GM23338 (cell line): Measurements from ENCODE around the gene HSPA1B. TPM values are rescaled to one million over a fixed set of nuclear protein-coding genes. Genes with fewer than 3 reads are reported as not detected.

ENCODE experiments used
- ATAC-seq: fragments of 200-7000 bp; cut with Tn5 transposase; 3 replicates; pipeline ENCODE4 v1.9.1; 2020
- DNase-seq: peaks from one replicate; pipeline ENCODE4 v3.0.0-alpha.2; 2015; ENCODE audit warnings: low spot score
- H2AFZ ChIP-seq: fragments of 200-600 bp; sonication (generic); 2 replicates; pipeline ENCODE4 v1.8.0; 2016; ENCODE audit warnings: antibody characterized with exemption, mild to moderate bottlenecking, moderate library complexity
- H3F3A ChIP-seq: fragments of 200-600 bp; sonication (generic); replicated peaks from 2 replicates; pipeline ENCODE4 v1.8.0; 2017; ENCODE audit warnings: antibody characterized with exemption, mixed run types, low read depth
- H3K27ac ChIP-seq: fragments of 200-600 bp; sonication (generic); 2 replicates; pipeline ENCODE4 v1.6.1; 2016; ENCODE audit warnings: low read depth
- H3K27me3 ChIP-seq: fragments of 200-600 bp; sonication (generic); 2 replicates; pipeline ENCODE4 v1.8.0; 2016; ENCODE audit warnings: mild to moderate bottlenecking, mixed run types, moderate library complexity; ENCODE audit not compliant: insufficient read depth
- H3K36me3 ChIP-seq: fragments of 200-600 bp; sonication (generic); 2 replicates; pipeline ENCODE4 v1.8.0; 2016; ENCODE audit warnings: mild to moderate bottlenecking; ENCODE audit not compliant: insufficient read depth
- H3K4me1 ChIP-seq: fragments of 200-600 bp; sonication (generic); 2 replicates; pipeline ENCODE4 v1.8.0; 2016; ENCODE audit warnings: mild to moderate bottlenecking, moderate library complexity; ENCODE audit not compliant: insufficient read depth
- H3K4me2 ChIP-seq: fragments of 200-600 bp; sonication (generic); 2 replicates; pipeline ENCODE4 v1.7.1; 2017; ENCODE audit warnings: mixed run types
- H3K4me3 ChIP-seq: fragments of 200-600 bp; sonication (generic); 2 replicates; pipeline ENCODE4 v1.6.1; 2016; ENCODE audit warnings: mixed run types
- H3K79me2 ChIP-seq: fragments of 200-600 bp; sonication (generic); replicated peaks from 2 replicates; pipeline ENCODE4 v1.8.0; 2017; ENCODE audit warnings: mild to moderate bottlenecking; ENCODE audit not compliant: insufficient read depth
- H3K9me2 ChIP-seq: fragments of 200-600 bp; sonication (generic); 2 replicates; pipeline ENCODE4 v1.8.0; 2017; ENCODE audit not compliant: insufficient read depth
- H4K20me1 ChIP-seq: fragments of 200-600 bp; sonication (generic); replicated peaks from 2 replicates; pipeline ENCODE4 v1.8.0; 2017; ENCODE audit warnings: mild to moderate bottlenecking; ENCODE audit not compliant: insufficient read depth
- H3K27ac Mint-ChIP-seq: 2 replicates; pipeline ENCODE4 v1.8.0; 2020; ENCODE audit warnings: inconsistent platforms, mild to moderate bottlenecking, moderate library complexity, mixed read lengths
- H3K27me3 Mint-ChIP-seq: 3 replicates; pipeline ENCODE4 v1.8.0; 2022; ENCODE audit warnings: low read depth, mild to moderate bottlenecking, moderate library complexity, mixed read lengths, inconsistent platforms; ENCODE audit not compliant: insufficient read depth, poor library complexity
- H3K36me3 Mint-ChIP-seq: 3 replicates; pipeline ENCODE4 v1.8.0; 2021; ENCODE audit warnings: low read depth, mild to moderate bottlenecking, inconsistent platforms, moderate library complexity, mixed read lengths
- H3K4me1 Mint-ChIP-seq: 3 replicates; pipeline ENCODE4 v1.8.0; 2020; ENCODE audit warnings: mild to moderate bottlenecking, inconsistent platforms, mixed read lengths
- H3K4me3 Mint-ChIP-seq: 3 replicates; pipeline ENCODE4 v1.8.0; 2021; ENCODE audit warnings: moderate library complexity, mild to moderate bottlenecking, inconsistent platforms, mixed read lengths
- H3K9me3 Mint-ChIP-seq: 3 replicates; pipeline ENCODE4 v1.8.0; 2020; ENCODE audit warnings: moderate library complexity, mild to moderate bottlenecking, inconsistent platforms, mixed read lengths
- CREB1 ChIP-seq: fragments of 250-450 bp; sonication (Bioruptor Pico); IDR thresholded peaks from 2 replicates; pipeline ENCODE4 v1.5.0; 2020; ENCODE audit warnings: low read depth, mild to moderate bottlenecking, moderate library complexity
- CTCF ChIP-seq, 2 experiments: fragments of 200-600 bp in 1 of 2; sonication (generic) in 1 of 2; conservative IDR thresholded peaks; 2 replicates each; pipeline versions ENCODE4 v1.5.1 to v1.6.1; 2016 to 2017; ENCODE audit warnings: antibody characterized with exemption in 2 of 2, low read depth in 2 of 2, mild to moderate bottlenecking in 2 of 2, moderate library complexity in 1 of 2
- EZH2 ChIP-seq: fragments of 200-600 bp; sonication (generic); IDR thresholded peaks from one replicate; pipeline ENCODE4 v1.8.0; 2017; ENCODE audit warnings: antibody characterized with exemption, mild to moderate bottlenecking, low read depth; ENCODE audit not compliant: unreplicated experiment
- EZH2phosphoT487 ChIP-seq: fragments of 200-600 bp; sonication (generic); IDR thresholded peaks from one replicate; pipeline ENCODE4 v1.8.1; 2018; ENCODE audit warnings: antibody characterized with exemption; ENCODE audit not compliant: unreplicated experiment
- JUNB ChIP-seq: IDR thresholded peaks from one replicate; pipeline ENCODE4 v1.6.1; 2016; ENCODE audit warnings: antibody characterized with exemption; ENCODE audit not compliant: unreplicated experiment
- NANOG ChIP-seq: IDR thresholded peaks from 2 replicates; pipeline ENCODE4 v1.6.1; 2016; ENCODE audit warnings: antibody characterized with exemption, borderline replicate concordance
- POLR2AphosphoS5 ChIP-seq: IDR thresholded peaks from 2 replicates; pipeline ENCODE4 v1.6.1; 2016; ENCODE audit warnings: antibody characterized with exemption, low read depth
- REST ChIP-seq: IDR thresholded peaks from one replicate; pipeline ENCODE4 v1.6.1; 2018; ENCODE audit warnings: antibody characterized with exemption; ENCODE audit not compliant: unreplicated experiment
- STAT1 ChIP-seq: IDR thresholded peaks from one replicate; pipeline ENCODE4 v1.6.1; 2016; ENCODE audit warnings: antibody characterized with exemption; ENCODE audit not compliant: unreplicated experiment
- ZNF114 ChIP-seq: fragments of 250-450 bp; sonication (Bioruptor Pico); IDR thresholded peaks from 2 replicates; pipeline ENCODE4 v1.5.0; 2020; ENCODE audit warnings: mild to moderate bottlenecking, moderate library complexity
- ZNF331 ChIP-seq: fragments of 250-450 bp; sonication (Bioruptor Pico); IDR thresholded peaks from 2 replicates; pipeline ENCODE4 v1.5.0; 2020; ENCODE audit warnings: low read depth, mild to moderate bottlenecking, moderate library complexity
- ZNF462 ChIP-seq: fragments of 250-450 bp; sonication (Bioruptor Pico); IDR thresholded peaks from 2 replicates; pipeline ENCODE4 v1.5.0; 2020; ENCODE audit warnings: mild to moderate bottlenecking, moderate library complexity
- long read RNA-seq: library from polyadenylated mRNA; unstranded; transcript quantifications from one replicate; pipeline ENCODE4 v2.0.0, GENCODE V29; 2020; ENCODE audit not compliant: unreplicated experiment
- polyA plus RNA-seq: library from polyadenylated mRNA; unstranded; fragments of >200 nt; fragmentation: Nextera tagmentation; extraction: Ambion mirVana; gene quantifications from 2 replicates; pipeline ENCODE4 v1.2.1, GENCODE V29; 2016
- total RNA-seq: library from RNA; depleted of rRNA; stranded (reverse); fragments of >200 nt; shearing (Covaris generic); gene quantifications from 2 replicates; pipeline ENCODE4 v1.2.3, GENCODE V29; 2014; rRNA removed
- TF ChIP-seq, protein P1 (sequence below): IDR thresholded peaks from 2 replicates; pipeline ENCODE4 v1.6.1; 2016; ENCODE audit warnings: antibody characterized with exemption

Gene HSPA1B
- total RNA-seq (102 and 113 TPM in 2 replicates), polyA plus RNA-seq (25.9 and 31.7 TPM in 2 replicates)
- long read RNA-seq: 0 reads

GRCh38 chr6:31827286-31828079 lies at the start of gene HSPA1B:
TSS of gene HSPA1B (plus strand) at chr6:31827738. CDS start at chr6:31827951, 213 bp downstream.
- Mint-ChIP-seq H3K4me1 (peaks cover 40% of the 10 kb centered on the region), H3K27ac (peak within 1 kb of the TSS; percentile 98), H3K4me3 (peak within 1 kb of the TSS; percentile 80), H3K27me3 (peaks cover 23% of the 10 kb centered on the region), H3K36me3 (peaks cover 4% of the 10 kb centered on the region; the same call in 2 of the 3 replicates), H3K9me3 (peaks cover 7% of the 10 kb centered on the region; the same call in 2 of the 3 replicates)
- Histone ChIP-seq H3K27ac (peak within 1 kb of the TSS; percentile 89), H3K4me1 (peaks cover 47% of the 10 kb centered on the region), H2AFZ (no peak within 1 kb of the TSS), H3K4me3 (peak within 1 kb of the TSS; percentile 59), H3K27me3 (no peaks in the 10 kb centered on the region), H3K9me2 (no peaks in the 10 kb centered on the region), H4K20me1 (peaks cover 5% of the 10 kb centered on the region), H3F3A (peaks cover 18% of the 10 kb centered on the region), H3K36me3 (no peaks in the 10 kb centered on the region), H3K4me2 (peak within 1 kb of the TSS; percentile 86), H3K79me2 (peaks cover 27% of the 10 kb centered on the region)
- ATAC-seq (peak; percentile 89), DNase-seq (peak; percentile 100)
- TF ChIP-seq ZNF462 (CRISPR knock-in tag): no peak
- TF ChIP-seq POLR2AphosphoS5: peak; percentile 99
- TF ChIP-seq EZH2: no peak
- no peak for TF ChIP-seq CREB1 (CRISPR knock-in tag)
- TF ChIP-seq ZNF114 (CRISPR knock-in tag): no peak
- TF ChIP-seq CTCF (conservative IDR thresholded peaks at IDR 0.05; ENCODE audit: low read depth in 2 of 2): no peak
- no peak for TF ChIP-seq EZH2phosphoT487
- TF ChIP-seq NANOG: no peak
- no peak for TF ChIP-seq REST
- TF ChIP-seq STAT1: peak; percentile 38
- TF ChIP-seq ZNF331 (CRISPR knock-in tag): no peak
- TF ChIP-seq, protein P1, sequence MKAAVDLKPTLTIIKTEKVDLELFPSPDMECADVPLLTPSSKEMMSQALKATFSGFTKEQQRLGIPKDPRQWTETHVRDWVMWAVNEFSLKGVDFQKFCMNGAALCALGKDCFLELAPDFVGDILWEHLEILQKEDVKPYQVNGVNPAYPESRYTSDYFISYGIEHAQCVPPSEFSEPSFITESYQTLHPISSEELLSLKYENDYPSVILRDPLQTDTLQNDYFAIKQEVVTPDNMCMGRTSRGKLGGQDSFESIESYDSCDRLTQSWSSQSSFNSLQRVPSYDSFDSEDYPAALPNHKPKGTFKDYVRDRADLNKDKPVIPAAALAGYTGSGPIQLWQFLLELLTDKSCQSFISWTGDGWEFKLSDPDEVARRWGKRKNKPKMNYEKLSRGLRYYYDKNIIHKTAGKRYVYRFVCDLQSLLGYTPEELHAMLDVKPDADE: peak; percentile 56; the same call in 1 of the 2 replicates
- no peak for TF ChIP-seq JUNB
